SK-N-SH (cell line): ENCODE data around the gene SMYD1. TPM values are rescaled to one million over a fixed set of nuclear protein-coding genes. Genes with fewer than 3 reads are reported as not detected.

Experiments used
- CTCF ChIA-PET: fragments of 300-600, 350-600 bp; formaldehyde crosslinking; extraction: SDS; loops from one replicate; lab custom pipeline; 2021; lab: Yijun Ruan, JAX
- POLR2A ChIA-PET: fragments of 350-600 bp; sonication (Branson Sonifier 250); formaldehyde crosslinking; extraction: SDS; loops from one replicate; lab custom pipeline; 2020; ENCODE audit warnings: antibody characterized with exemption, inconsistent platforms; lab: Yijun Ruan, JAX
- DNase-seq: peaks from one replicate; pipeline ENCODE4 v3.0.0; 2012
- H2AFZ ChIP-seq: fragments of 200-600 bp; sonication (generic); 2 replicates; pipeline ENCODE4 v1.8.1; 2016; ENCODE audit warnings: antibody characterized with exemption, mild to moderate bottlenecking, low read depth
- H3F3A ChIP-seq: fragments of 200-600 bp; sonication (generic); replicated peaks from 2 replicates; pipeline ENCODE3; 2016; ENCODE audit warnings: antibody characterized with exemption, mild to moderate bottlenecking; ENCODE audit not compliant: insufficient read depth
- H3K27ac ChIP-seq, 2 experiments: fragments of 200-500 bp in 1 of 2; fragments of 200-600 bp in 1 of 2; sonication (Bioruptor generic) in 1 of 2; sonication (generic), shearing (Covaris generic) in 1 of 2; 2 replicates each; pipeline versions ENCODE4 v1.5.1 to v1.6.1; 2014 to 2016; ENCODE audit warnings: low read depth in 2 of 2, inconsistent platforms in 1 of 2, low read length in 1 of 2, mild to moderate bottlenecking in 1 of 2, mixed read lengths in 1 of 2
- H3K27me3 ChIP-seq: fragments of 200-600 bp; sonication (generic), shearing (Covaris generic); 2 replicates; pipeline ENCODE4 v1.6.1; 2016; ENCODE audit warnings: mixed run types; ENCODE audit not compliant: insufficient read depth
- H3K36me3 ChIP-seq, 2 experiments: fragments of 200-500 bp in 1 of 2; fragments of 200-600 bp in 1 of 2; sonication (Bioruptor generic) in 1 of 2; sonication (generic) in 1 of 2; replicated peaks in 1 of 2; 2 replicates each; pipeline versions ENCODE3 to v1.5.1; 2014 to 2016; ENCODE audit warnings: low read length in 1 of 2, mild to moderate bottlenecking in 1 of 2; ENCODE audit not compliant: insufficient read depth in 2 of 2, control insufficient read depth in 1 of 2
- H3K4me1 ChIP-seq, 2 experiments: fragments of 200-500 bp in 1 of 2; fragments of 200-600 bp in 1 of 2; sonication (Bioruptor generic) in 1 of 2; sonication (generic), shearing (Covaris generic) in 1 of 2; 2 replicates each; pipeline versions ENCODE4 v1.5.1 to v1.6.1; 2014 to 2016; ENCODE audit warnings: low read depth in 1 of 2, low read length in 1 of 2, mixed run types in 1 of 2; ENCODE audit not compliant: insufficient read depth in 2 of 2, control insufficient read depth in 1 of 2
- H3K4me2 ChIP-seq: fragments of 200-600 bp; sonication (generic), shearing (Covaris generic); 2 replicates; pipeline ENCODE4 v1.6.1; 2017; ENCODE audit warnings: mixed run types
- H3K4me3 ChIP-seq, 2 experiments: fragments of 200-500 bp in 1 of 2; fragments of 200-600 bp in 1 of 2; sonication (Bioruptor generic) in 1 of 2; sonication (generic), shearing (Covaris generic) in 1 of 2; 2 replicates each; pipeline versions ENCODE4 v1.5.1 to v1.8.1; 2014 to 2016; ENCODE audit warnings: low read depth in 2 of 2, inconsistent platforms in 1 of 2, low read length in 1 of 2, mild to moderate bottlenecking in 1 of 2, mixed read lengths in 1 of 2, moderate library complexity in 1 of 2
- H3K79me2 ChIP-seq: fragments of 200-600 bp; sonication (generic); 2 replicates; pipeline ENCODE4 v1.8.1; 2017; ENCODE audit warnings: mild to moderate bottlenecking; ENCODE audit not compliant: insufficient read depth
- H3K9ac ChIP-seq: fragments of 200-600 bp; sonication (generic); 2 replicates; pipeline ENCODE4 v1.6.1; 2017; ENCODE audit warnings: mixed run types
- H3K9me2 ChIP-seq: fragments of 200-600 bp; sonication (generic); 2 replicates; pipeline ENCODE4 v1.6.1; 2017; ENCODE audit warnings: mixed run types
- H3K9me3 ChIP-seq: fragments of 200-600 bp; sonication (generic); 2 replicates; pipeline ENCODE4 v1.6.1; 2017; ENCODE audit warnings: mixed run types, mild to moderate bottlenecking, moderate library complexity
- H4K20me1 ChIP-seq: fragments of 200-600 bp; sonication (generic); 2 replicates; pipeline ENCODE4 v1.6.1; 2017; ENCODE audit warnings: mild to moderate bottlenecking, mixed run types; ENCODE audit not compliant: insufficient read depth
- FOXJ3 ChIP-seq: sonication (generic); formaldehyde crosslinking; IDR thresholded peaks from 2 replicates; pipeline ENCODE4 v1.5.1; 2020; ENCODE audit warnings: mild to moderate bottlenecking, missing genetic modification reagents
- FOXM1 ChIP-seq: IDR thresholded peaks from 2 replicates; pipeline ENCODE4 v1.4.0; 2012; ENCODE audit warnings: low read depth, mild to moderate bottlenecking
- GABPA ChIP-seq: IDR thresholded peaks from 2 replicates; pipeline ENCODE4 v1.4.0; 2012; ENCODE audit warnings: low read depth, mild to moderate bottlenecking
- IRF3 ChIP-seq: fragments of 150-350 bp; IDR thresholded peaks from 2 replicates; pipeline ENCODE4 v1.6.1; 2016; ENCODE audit warnings: mild to moderate bottlenecking, low read depth, low read length
- MXI1 ChIP-seq: IDR thresholded peaks from 2 replicates; pipeline ENCODE4 v1.6.1; 2012; ENCODE audit warnings: mild to moderate bottlenecking, low read depth, low read length, improper control_type of control experiment
- NFIC ChIP-seq: IDR thresholded peaks from 2 replicates; pipeline ENCODE4 v1.4.0; 2012; ENCODE audit warnings: borderline replicate concordance
- NRF1 ChIP-seq: IDR thresholded peaks from 2 replicates; pipeline ENCODE4 v1.6.1; 2012; ENCODE audit warnings: low read depth, mild to moderate bottlenecking, low read length
- PBX3 ChIP-seq: IDR thresholded peaks from 2 replicates; pipeline ENCODE4; 2012
- POLR2AphosphoS5 ChIP-seq: IDR thresholded peaks from 2 replicates; pipeline ENCODE4 v1.6.1; 2012; ENCODE audit warnings: low read depth, low read length
- RAD21 ChIP-seq: IDR thresholded peaks from 2 replicates; pipeline ENCODE4 v1.6.1; 2012; ENCODE audit warnings: mild to moderate bottlenecking, low read length
- RXRA ChIP-seq: IDR thresholded peaks from 2 replicates; pipeline ENCODE4 v1.4.0; 2012; ENCODE audit warnings: low read depth, mild to moderate bottlenecking, borderline replicate concordance
- SIN3A ChIP-seq: IDR thresholded peaks from 2 replicates; pipeline ENCODE4 v1.6.1; 2012; ENCODE audit warnings: low read depth, mild to moderate bottlenecking, low read length, moderate library complexity, borderline replicate concordance
- TEAD4 ChIP-seq: IDR thresholded peaks from 2 replicates; pipeline ENCODE4 v1.4.0; 2012; ENCODE audit warnings: mild to moderate bottlenecking, borderline replicate concordance; ENCODE audit not compliant: insufficient read depth
- WGBS: methylation state at CpG from one replicate; pipeline ENCODE4 v1.1.6; 2017; ENCODE audit warnings: low lambda C conversion rate; 5-methylcytosine and 5-hydroxymethylcytosine counted together
- polyA plus RNA-seq, 3 experiments: library from polyadenylated mRNA; depleted of rRNA; stranded (reverse); fragments of >200 nt; gene quantifications; 2 replicates each; pipeline ENCODE4 v1.2.3, GENCODE V29; 2012
- TF ChIP-seq, protein P1 (sequence below): fragments of 200-600 bp; sonication (generic); IDR thresholded peaks from 2 replicates; pipeline ENCODE4 v1.6.1; 2017; ENCODE audit warnings: antibody characterized with exemption, mild to moderate bottlenecking, moderate library complexity

The SMYD1 gene
- polyA plus RNA-seq, 1 of the 3 experiments (the other 2 are of a cell fraction), result not detected

DNA sequence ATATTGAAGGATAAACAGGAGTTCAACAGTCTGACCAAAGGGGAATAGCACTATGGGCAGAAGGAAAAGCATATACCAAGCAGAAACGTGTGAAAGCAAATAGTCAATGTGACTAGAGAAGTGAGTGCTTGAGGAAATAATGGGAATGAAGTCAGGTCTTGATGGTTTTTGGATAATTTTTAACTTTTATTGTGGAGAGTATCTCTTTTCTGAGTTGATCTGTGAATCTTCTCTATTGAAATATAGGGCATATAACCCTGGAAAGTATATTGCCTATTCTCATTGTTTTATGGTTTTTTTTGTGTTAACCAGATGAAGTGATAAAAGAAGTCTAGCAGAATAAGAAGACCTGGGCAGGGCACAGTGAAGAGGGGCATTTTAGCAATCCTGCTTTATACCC, 76.6 kb downstream of the SMYD1 start:
- Histone ChIP-seq H3K9ac (no peak overlapping the region), H3K36me3 (no peaks in the 10 kb centered on the region), H3K9me3 (peaks cover 2% of the 10 kb centered on the region; the same call in 1 of the 2 replicates), H3K4me2 (no peak overlapping the region), H3K9me2 (no peaks in the 10 kb centered on the region), H3F3A (no peaks in the 10 kb centered on the region), H2AFZ (no peak overlapping the region), H3K27me3 (no peaks in the 10 kb centered on the region), H3K27ac (no peak overlapping the region), H3K79me2 (no peaks in the 10 kb centered on the region), H3K4me1 (no peaks in the 10 kb centered on the region), H3K4me3 (no peak overlapping the region), H4K20me1 (no peaks in the 10 kb centered on the region)
- POLR2A ChIA-PET, result no interaction called here
- TF ChIP-seq, protein P1, sequence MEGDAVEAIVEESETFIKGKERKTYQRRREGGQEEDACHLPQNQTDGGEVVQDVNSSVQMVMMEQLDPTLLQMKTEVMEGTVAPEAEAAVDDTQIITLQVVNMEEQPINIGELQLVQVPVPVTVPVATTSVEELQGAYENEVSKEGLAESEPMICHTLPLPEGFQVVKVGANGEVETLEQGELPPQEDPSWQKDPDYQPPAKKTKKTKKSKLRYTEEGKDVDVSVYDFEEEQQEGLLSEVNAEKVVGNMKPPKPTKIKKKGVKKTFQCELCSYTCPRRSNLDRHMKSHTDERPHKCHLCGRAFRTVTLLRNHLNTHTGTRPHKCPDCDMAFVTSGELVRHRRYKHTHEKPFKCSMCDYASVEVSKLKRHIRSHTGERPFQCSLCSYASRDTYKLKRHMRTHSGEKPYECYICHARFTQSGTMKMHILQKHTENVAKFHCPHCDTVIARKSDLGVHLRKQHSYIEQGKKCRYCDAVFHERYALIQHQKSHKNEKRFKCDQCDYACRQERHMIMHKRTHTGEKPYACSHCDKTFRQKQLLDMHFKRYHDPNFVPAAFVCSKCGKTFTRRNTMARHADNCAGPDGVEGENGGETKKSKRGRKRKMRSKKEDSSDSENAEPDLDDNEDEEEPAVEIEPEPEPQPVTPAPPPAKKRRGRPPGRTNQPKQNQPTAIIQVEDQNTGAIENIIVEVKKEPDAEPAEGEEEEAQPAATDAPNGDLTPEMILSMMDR, result no peak
- TF ChIP-seq POLR2AphosphoS5 (no peak), FOXM1 (no peak), NRF1 (no peak), PBX3 (no peak), RAD21 (no peak), RXRA (no peak), SIN3A (no peak), IRF3 (no peak)
- no peak for DNase-seq
- CTCF ChIA-PET, result interaction anchor here (1.1 kb wide), 1 partner anchor 53 kb away, joined by 3 read pairs; no protein-coding TSS in a partner anchor
- WGBS, result 0% methylated on average over 1 of the region's 1 CpG

GRCh38 chr2:88144914-88145497, 77.4 kb downstream of the SMYD1 start:
- Histone ChIP-seq H3K27me3 (no peaks in the 10 kb centered on the region), H2AFZ (no peak overlapping the region), H4K20me1 (no peaks in the 10 kb centered on the region), H3K27ac (no peak overlapping the region), H3K9ac (no peak overlapping the region), H3K36me3 (no peaks in the 10 kb centered on the region), H3K4me2 (no peak overlapping the region), H3K9me2 (no peaks in the 10 kb centered on the region), H3K79me2 (no peaks in the 10 kb centered on the region), H3F3A (no peaks in the 10 kb centered on the region), H3K4me1 (no peaks in the 10 kb centered on the region), H3K9me3 (peaks cover 4% of the 10 kb centered on the region; the same call in 1 of the 2 replicates), H3K4me3 (no peak overlapping the region)
- TF ChIP-seq RXRA (no peak), MXI1 (no peak), FOXJ3 (CRISPR knock-in tag) (no peak), TEAD4 (no peak), GABPA (no peak), NFIC (no peak)
- TF ChIP-seq, protein P1, result no peak
- ChIA-PET POLR2A (no interaction called here), CTCF (no interaction called here)
- WGBS, result 29% methylated on average over 9 of the region's 10 CpGs
- no peak for DNase-seq
